ENCODE measurements around the gene SCAF1.

DNA sequence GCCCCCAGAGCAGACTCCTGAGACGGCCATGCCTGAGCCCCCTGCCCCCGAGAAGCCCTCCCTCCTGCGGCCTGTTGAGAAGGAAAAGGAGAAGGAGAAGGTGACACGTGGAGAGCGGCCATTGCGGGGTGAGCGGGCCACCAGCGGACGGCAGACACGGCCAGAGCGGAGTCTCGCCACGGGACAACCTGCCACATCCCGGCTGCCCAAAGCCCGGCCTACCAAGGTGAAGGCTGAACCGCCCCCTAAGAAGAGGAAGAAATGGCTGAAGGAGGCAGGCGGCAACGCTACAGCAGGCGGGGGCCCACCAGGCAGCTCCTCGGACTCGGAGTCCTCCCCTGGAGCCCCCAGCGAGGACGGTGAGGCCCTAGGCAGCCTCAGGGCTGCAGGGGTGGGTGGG is 26.1 kb upstream of the SCAF1 start:
- TF ChIP-seq CTCF (conservative IDR thresholded peaks at IDR 0.05; ENCODE audit: low read depth in 2 of 2): no peak
- no peak for TF ChIP-seq POLR2AphosphoS5 (IDR thresholded peaks at IDR 0.05; ENCODE audit: low read depth)
- no peak for TF ChIP-seq EZH2 (IDR thresholded peaks at IDR 0.05; ENCODE audit: low read depth, unreplicated experiment)
- TF ChIP-seq, protein P1, sequence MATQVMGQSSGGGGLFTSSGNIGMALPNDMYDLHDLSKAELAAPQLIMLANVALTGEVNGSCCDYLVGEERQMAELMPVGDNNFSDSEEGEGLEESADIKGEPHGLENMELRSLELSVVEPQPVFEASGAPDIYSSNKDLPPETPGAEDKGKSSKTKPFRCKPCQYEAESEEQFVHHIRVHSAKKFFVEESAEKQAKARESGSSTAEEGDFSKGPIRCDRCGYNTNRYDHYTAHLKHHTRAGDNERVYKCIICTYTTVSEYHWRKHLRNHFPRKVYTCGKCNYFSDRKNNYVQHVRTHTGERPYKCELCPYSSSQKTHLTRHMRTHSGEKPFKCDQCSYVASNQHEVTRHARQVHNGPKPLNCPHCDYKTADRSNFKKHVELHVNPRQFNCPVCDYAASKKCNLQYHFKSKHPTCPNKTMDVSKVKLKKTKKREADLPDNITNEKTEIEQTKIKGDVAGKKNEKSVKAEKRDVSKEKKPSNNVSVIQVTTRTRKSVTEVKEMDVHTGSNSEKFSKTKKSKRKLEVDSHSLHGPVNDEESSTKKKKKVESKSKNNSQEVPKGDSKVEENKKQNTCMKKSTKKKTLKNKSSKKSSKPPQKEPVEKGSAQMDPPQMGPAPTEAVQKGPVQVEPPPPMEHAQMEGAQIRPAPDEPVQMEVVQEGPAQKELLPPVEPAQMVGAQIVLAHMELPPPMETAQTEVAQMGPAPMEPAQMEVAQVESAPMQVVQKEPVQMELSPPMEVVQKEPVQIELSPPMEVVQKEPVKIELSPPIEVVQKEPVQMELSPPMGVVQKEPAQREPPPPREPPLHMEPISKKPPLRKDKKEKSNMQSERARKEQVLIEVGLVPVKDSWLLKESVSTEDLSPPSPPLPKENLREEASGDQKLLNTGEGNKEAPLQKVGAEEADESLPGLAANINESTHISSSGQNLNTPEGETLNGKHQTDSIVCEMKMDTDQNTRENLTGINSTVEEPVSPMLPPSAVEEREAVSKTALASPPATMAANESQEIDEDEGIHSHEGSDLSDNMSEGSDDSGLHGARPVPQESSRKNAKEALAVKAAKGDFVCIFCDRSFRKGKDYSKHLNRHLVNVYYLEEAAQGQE (IDR thresholded peaks at IDR 0.05; ENCODE audit: unreplicated experiment): no peak
- no peak for TF ChIP-seq ZNF114 (CRISPR knock-in tag; IDR thresholded peaks at IDR 0.05)
- no peak for TF ChIP-seq EZH2phosphoT487 (IDR thresholded peaks at IDR 0.05; ENCODE audit: unreplicated experiment)

All from GM23338 (cell line).